ENCODE measurements around the gene COPA.
A peak's percentile ranks its signal among the peaks of the same experiment; 100 is the strongest.
"Not testable (repeated sequence)": the region's sequence is repeated elsewhere in the genome, so short reads cannot be mapped to it uniquely, and the experiment has no call there.

COPA gene

DNA sequence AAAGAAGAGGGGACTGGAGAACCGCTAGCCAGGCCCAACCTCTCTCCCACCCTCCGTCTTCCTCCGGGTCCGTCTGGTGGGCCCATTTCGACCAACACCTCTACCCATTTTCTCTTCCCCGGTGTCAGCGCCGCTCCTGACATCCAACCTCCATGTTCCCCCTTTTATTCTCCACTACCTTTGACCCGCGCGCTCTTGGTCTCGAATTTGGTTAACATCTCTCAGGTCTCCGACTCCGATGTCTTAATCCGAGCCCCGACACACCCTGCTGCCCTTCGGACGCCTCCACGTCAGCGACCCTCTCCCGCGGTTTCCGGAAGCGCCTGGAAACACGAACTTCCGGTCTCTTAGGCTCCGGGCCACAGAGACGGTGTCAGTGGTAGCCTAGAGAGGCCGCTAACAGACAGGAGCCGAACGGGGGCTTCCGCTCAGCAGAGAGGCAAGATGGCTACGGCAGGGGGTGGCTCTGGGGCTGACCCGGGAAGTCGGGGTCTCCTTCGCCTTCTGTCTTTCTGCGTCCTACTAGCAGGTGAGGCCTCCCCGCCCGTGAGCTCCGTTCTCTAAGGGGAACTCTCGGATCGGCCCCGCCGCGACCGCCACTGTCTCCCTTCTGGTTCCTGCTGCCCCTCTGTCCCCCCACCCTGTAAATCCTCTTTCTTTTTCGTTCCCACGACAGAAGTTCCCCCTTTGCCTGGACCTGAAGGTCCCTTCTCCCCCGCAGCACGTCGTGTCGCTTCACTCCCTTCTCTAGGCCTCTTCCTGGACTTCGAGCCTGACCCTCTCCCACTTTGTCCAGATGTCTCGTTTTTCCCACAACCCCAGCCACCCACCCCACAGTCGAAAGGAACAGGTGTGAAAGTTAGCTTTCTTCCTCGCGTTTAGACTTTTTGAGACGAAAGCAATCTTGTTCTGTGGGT is at the start of gene COPA, which contains the start of gene NCSTN:
Gene COPA (minus strand): TSS at position 298 of the 917 bp plus-strand sequence. CDS start 80 bp downstream, at position 218.
Gene NCSTN (plus strand): TSS at position 431 of the 917 bp plus-strand sequence. CDS start 14 bp downstream, at position 445.
- DNase-seq (ENCODE audit: low spot score) = peak; percentile 92

DNA sequence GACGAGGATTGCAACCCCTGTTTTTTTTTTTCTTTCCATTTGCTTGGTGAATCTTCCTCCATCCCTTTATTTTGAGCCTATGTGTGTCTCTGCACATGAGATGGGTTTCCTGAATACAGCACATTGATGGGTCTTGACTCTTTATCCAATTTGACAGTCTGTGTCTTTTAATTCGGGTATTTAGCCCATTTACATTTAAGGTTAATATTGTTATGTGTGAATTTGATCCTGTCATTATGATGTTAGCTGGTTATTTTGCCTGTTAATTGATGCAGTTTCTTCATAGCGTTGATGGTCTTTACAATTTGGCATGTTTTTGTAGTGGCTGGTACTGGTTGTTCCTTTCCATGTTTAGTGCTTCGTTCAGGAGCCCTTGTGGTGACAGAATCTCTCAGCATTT is 45.4 kb upstream of the COPA start:
- not testable (repeated sequence) for DNase-seq (ENCODE audit: low spot score)

DNA sequence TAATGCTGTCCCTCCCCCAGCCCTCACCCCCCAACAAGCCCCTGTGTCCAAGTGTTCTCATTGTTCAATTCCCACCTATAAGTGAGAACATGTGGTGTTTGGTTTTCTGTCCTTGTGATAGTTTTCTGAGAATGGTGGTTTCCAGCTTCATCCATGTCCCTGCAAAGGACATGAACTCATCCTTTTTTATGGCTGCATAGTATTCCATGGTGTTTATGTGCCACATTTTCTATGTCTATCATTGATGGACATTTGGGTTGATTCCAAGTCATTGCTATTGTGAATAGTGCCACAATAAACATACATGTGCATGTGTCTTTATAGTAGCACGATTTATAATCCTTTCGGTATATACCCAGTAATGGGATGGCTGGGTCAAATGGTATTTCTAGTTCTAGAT is 41.8 kb upstream of the COPA start:
- not testable (repeated sequence) for DNase-seq (ENCODE audit: low spot score)

DNA sequence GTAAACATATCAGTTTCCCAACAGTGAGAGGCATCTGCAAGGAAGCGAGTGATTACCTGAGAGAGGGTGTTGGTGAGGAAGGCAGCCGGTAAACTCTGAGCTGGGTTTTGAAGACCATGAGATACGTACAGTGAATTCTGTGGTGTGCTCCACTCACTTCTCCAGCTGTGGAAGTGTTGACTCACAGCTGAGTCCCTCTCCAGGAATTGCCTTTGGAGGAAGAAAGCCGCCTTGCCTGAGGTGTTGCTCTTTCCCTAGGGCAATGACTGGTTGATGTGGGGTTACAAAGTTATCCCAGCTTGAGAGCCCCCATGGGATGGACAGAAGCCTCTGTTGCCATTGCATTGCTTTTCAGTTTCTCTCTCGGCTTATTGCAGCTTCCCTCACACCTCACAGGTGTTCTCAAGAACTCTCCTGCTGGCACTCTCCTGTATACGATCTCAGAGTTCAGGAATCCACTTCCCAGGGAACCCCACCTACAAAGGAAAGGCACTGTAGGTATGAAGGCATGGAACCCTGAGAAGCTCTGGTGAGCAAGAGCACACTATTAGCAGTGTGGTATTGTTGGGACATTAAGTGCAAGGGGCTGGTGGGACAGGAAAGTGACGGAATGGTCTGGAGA is 34.6 kb upstream of the COPA start:
- DNase-seq (ENCODE audit: low spot score) = no peak

DNA sequence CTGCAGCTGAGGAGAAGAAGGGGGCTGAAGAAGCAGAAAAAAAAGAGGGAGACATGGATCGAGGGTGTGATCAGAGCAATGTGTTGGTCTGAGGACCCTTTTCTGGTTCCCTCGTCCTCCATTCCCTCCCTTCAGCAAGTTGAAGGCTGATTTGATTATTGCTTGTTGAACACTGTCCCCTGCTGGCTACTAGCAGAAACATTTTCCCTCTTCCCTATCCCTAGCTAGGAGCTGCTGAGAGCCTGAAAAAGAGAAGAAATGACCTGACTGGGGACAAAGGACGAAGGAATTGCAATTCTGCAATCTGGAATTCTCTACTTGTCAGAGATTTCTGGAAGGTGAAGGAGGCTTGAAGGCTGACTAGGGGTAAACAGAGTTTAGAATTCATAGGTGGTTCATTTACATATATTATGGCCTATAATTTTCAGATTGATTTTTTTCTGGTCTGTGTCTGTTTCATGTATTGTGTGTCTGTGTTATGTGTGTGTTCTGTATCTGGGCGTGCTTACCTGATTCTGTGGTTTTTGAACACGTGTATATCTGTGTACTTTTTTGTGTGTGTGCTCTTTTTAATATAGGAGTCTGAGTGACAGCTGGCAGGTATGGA is 33.6 kb upstream of the COPA start:
- DNase-seq (ENCODE audit: low spot score) = peak; percentile 86

DNA sequence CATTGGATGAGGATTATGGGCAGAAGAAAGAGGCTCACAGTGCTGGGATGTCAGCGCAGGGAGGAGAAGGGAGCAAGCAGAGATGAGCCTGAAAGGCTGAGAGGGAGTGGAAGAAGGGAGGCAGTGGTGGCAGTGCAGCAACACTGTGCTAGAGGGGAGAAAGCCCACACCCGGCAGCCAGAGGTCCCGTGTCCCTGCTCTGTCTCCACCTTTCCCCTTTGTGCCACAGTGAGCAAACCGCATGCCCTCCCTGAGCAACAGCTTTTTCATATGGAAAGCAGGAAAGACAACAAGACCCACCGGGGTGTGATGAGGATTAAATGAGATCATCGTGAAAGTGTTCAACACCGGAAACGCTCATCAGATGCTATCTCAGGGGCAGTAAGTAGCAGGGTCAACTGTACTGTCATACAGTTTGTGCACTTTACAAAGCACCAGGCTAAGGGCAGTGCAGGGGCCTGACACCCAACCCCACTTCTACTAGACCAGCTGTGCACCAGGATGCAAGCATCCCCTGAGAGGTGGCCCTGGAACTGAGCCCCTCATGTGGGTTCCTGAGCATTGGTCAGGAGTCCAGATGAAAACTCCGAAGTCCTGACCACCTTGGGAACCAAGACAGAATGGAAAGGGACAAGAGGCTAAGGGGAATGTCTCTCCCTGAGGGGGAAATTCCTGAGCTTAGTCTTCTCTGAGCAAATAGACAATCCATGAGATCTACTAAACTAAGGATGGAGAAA is 32.9 kb upstream of the COPA start:
- no peak for DNase-seq (ENCODE audit: low spot score)

DNA sequence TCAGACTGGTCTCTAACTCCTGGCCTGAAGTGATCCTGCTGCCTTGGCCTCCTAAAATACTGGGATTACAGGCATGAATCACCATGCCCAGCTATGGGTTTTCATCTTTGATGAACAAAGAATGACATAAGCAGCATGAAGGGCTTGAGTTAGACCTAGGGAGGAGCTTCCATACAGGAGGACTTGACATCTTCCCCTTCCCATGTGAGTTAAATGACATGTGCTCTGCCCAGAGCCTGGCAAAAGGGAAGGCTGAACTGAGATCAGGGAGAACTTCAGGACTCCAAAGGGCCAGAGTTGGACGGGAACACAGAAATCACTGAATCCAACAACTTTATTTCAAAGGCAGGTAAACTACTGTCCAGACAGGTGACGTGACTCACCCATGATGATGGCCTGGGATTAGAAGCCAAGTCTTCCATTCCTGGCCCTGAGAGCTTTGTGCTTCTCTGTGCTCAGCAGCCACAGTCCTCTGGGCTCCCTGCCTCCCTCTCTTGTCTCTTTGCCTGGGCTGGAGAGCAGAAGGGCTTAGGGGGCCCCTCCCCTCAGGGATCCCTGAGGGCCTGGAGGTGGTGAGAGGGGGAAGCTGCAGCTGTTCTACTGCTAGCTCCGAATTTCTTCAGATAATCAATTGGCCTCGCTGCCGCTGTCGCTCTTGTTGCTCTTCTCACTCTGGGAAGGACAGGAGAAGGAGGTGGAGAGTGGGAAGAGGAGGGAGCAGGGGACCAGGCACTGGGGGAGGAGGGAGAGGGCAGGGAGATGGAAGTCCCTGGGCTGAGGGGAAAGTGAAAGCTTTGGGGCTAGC is 31.5 kb upstream of the COPA start:
- DNase-seq (ENCODE audit: low spot score) = no peak

DNA sequence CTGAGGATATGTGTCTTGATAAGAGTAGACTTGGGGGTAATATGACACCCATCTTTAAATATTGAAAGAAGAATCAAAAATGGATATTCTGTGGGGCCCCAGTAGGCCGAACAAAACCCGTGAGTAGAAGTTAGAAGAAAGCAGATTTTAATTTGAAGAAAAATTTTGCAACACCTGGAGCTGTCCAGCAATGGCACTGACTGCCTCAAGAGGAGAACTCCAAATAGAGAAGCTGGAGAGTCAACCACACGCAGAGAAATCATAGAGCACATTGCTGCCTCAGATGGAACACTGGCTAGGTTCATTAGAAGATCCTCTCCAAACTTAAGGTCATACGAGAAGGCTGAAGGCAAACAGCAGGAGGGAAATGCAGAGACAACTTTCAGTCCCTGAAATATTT is 30.6 kb upstream of the COPA start:
- DNase-seq (ENCODE audit: low spot score) = no peak

DNA sequence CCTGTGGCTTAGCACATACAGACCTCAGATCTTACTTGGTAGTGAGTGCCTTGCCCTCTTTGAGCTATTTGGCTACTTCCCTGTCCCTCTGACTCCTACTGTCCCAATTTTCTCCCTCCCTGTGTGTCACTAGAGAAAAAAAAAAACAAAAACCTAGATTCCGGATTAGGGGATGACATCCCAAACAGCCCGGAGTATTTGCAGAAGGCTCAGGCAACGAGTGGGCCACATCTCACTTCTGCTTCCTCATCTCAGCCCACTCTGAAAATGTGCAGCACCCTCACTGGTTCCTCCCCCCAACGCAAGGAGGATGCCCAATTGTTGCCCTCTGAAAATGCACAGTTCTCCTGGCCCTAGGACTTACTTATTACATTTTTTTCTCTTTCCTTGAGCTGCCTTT is 28.7 kb upstream of the COPA start:
- DNase-seq (ENCODE audit: low spot score) = no peak

DNA sequence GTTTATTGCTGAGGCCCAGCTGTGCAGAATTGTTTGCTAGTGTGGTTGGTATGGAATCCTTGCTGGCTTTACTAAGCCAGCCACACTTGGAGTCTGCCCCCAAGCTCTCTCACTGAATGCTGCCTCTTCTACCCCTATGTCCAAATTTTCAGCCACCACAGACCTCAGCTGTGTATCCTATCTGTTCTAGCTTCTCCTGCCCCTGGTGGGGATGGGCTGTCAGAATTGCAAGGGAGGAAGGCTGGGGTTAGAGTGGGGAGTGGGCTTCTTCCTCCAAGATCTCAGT is 28.2 kb upstream of the COPA start:
- no peak for DNase-seq (ENCODE audit: low spot score)

DNA sequence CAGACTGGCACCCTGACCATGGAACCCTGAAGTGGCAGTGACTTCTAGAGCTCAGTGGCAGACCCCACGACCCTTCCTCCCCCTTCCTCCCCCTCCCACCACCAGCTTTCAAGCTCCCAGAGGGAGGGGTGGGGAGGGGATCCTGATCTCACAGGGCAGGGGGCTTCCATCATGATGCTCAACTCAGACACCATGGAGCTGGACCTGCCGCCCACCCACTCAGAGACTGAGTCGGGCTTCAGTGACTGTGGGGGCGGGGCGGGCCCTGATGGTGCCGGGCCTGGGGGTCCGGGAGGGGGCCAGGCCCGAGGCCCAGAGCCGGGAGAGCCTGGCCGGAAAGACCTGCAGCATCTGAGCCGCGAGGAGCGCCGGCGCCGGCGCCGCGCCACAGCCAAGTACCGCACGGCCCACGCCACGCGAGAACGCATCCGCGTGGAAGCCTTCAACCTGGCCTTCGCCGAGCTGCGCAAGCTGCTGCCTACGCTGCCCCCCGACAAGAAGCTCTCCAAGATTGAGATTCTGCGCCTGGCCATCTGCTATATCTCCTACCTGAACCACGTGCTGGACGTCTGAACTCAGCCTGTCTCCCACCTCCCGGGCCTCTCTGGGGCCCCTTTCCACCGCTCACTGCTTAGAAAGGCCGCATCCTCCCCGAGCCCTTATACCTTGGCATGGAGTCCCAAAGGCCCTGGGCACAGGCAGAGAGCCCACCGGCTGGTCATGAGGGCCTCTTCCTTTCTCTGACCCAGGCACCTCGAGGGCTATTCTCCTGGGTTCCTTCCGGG is 27.7 kb upstream of the COPA start:
- DNase-seq (ENCODE audit: low spot score) = no peak

DNA sequence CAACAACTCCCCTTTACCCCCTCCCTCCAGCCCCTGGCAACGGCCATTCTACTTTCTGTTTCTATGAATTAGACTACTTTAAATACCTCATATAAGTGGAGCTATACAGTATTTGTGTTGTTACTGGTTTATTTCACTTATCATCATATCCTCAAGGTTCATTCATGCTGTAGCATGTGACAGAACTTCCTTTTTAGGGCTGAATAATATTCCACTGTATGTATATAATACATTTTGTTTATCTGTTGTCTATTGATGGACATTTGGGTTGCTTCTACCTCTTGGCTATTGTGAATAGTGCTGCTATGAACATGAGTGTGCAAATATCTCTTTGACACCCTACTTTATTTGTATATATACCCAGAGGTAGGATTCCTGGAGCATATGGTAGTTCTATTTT is 26.0 kb upstream of the COPA start:
- DNase-seq (ENCODE audit: low spot score) = no peak

DNA sequence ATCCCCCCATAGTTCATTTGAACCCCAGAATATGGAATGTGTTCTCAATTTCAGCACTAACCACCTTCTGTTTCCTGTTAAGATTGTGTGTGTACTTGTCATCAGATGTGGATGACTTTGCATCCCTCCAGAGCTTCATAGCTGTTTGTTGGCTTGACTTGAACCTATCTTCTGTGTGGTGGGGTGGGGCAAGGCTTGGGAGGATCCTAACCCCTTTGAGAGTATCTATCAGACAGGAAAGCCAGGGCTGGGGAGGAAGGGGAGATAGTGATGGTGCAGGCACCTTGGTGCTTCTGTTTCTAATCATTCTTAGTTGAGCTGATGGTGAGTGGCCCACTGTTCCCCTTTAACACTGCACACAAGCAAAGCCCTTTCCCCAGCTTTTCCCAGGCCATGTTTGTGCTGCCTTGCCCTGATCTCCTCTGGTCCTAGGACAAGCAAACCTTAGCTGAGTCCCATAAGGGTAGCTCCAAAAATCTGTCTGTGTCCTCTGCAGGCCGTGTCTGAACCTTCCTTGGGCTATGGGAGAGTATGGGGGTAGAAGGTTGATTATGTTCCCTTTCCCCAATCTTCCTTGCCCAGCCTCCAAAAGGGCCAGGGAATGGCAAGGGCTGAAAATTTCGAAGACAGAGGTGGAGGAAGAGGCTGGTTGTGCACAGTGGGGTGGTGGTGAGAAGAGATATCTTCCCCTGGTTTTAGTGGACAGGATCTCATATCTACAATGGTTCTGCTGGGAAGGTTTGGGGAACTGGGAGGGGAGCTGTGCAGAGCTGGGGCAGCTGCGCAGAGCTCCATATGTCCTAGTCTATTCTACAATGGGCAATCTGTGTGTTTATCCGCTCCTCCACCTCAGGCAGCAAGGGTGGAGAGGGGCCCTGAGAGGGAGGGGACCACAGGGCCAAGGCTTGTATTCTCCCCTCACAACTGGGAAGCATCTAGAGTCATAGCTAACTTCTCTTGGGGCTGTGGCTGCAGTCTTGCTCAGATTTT is 25.2 kb upstream of the COPA start:
- DNase-seq (ENCODE audit: low spot score) = no peak

DNA sequence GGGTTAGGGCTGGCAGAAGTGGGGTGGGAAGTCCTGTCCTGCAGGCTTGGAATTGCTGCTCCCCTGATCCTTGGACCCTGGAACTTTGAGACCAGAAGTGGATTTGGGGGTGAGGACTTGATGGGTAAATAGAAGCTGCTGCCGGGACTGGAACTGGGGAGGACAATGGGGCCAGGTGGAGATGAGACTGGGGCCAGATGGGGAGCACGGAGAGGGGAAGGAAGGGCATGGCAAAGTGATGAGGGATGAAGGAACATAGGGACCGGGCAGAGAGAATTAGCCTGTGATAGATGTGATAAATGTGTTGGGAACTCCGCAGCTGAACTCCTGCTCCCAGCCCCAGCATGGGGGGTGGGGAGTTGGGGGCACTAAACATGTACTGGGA is 24.5 kb upstream of the COPA start:
- no peak for DNase-seq (ENCODE audit: low spot score)

DNA sequence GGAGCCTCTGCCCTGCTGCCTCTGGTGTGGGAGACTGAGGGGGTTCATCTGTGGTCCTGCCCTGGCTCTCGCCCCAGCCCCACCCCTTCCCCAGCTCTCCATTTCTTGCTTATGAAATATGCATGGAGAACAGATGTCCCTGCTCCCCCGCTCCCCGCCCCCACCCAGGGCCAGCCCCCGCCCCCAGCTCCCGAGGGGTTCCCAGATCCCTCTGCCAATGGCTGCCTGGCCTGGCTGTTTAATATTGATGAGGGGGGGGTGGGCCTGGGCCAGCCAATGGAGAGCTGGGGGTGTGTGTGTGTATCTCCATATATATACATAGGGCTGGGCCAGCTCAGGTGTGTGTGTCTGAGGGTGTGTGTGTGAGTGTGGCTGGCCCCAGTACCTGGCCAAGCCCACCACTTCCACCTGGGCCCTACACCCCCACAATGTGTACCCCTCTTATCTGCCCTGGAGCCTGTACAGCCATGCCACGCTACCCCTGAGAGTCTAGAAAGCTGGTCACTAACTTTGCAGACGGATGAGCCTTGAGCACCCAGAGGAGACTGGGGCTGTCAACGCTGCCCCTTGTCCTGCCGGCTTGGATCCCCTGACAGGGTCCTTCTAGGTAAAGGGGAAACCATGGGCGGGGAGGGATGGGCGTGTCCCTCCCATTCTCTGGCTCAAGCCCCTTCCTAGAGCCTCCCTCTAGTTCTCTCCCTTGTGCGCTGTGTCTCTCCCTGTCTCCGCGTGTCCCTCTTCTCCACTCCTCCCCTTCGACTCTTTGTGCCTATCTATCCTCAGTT is 23.9 kb upstream of the COPA start, which contains the start of gene NHLH1:
Gene NHLH1 (plus strand): TSS at position 341 of the 785 bp plus-strand sequence. CDS start 3,661 bp downstream, outside the sequence.
- no peak for DNase-seq (ENCODE audit: low spot score)

DNA sequence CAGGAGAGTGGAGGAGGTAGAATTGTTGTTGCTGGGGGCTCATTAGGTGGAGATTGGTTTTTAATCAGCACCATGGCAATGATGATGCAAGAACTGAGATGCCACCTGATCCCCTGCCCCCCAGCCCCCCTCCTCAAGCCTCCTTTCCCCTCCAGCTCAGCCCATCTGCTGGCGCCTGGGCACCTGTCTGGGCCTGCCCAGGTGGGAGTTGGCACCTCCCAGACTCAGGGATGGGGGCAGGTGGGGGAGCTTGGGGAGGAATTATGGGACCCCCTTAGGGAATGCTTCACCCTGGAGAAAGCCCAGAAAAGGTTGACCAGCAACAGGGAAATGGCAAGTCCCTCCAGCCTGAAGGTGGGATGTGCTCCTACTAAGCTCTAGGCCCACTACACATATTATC is 22.3 kb upstream of the COPA start:
- DNase-seq (ENCODE audit: low spot score) = no peak

DNA sequence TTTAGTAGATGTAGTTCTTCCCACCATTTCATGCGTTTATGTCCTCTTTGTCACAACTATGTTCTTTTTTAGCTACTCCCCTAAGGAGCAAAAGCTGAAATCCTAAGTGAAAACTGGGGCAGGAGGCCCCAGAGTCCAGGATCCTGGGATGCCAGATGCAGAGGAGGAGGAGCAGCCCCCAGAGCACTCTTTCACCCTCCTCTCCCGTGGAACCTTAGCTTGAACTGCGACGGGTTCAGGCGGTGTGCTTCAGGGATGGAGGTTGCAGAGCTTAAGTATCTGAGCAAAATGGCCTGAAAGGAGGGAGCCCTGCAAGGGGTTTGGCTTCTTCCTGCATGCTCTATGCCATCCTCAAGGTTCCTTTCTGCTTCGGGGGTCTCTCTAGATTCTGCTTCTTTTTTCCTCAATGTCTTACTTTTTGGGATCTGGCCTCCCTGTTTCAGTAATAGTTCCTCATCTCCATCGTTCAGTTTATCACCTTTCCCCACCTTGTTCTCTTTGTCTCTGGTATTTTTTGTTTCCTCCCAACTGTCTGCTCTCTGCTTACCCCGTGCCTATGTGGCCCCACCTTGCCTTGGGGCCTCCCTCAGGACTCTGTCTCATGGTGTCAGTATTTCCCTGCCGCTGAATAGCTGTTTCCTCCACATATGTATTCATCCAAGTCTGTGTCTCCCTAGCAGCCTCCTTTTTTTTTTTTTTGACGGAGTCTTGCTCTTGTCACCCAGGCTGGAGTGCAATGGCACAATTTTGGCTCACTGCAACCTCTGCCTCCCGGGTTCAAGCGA is 21.1 kb upstream of the COPA start:
- DNase-seq (ENCODE audit: low spot score) = no peak

DNA sequence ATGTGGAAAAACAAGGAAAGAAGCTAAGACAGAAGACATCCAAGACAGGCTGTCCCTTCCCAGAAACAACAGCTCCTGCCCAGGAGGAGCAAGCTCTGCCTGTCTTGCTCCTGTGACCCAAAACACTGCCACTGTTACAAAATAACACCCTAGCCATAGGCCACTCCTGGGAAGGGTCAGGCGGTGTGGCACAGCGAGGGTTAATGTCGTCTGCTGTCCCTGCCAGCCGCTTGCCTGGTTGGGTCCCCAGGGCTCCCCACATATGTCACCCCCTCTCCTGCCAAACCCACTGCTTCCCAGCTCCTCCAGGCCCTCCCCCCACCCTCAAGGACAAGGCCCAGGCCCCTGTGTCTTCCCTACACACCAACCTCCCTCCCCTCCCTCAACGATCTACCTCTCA is 20.0 kb upstream of the COPA start:
- no peak for DNase-seq (ENCODE audit: low spot score)
